SJCRH30 (cell line): Measurements from ENCODE around the gene MESP2. TPM values are rescaled to one million over a fixed set of nuclear protein-coding genes. Genes with fewer than 3 reads are reported as not detected.

Experiments used
- DNase-seq, 2 experiments: peaks; one replicate each; pipeline ENCODE4 v3.0.0-alpha.2; 2015 to 2020
- H3K27ac ChIP-seq: fragments of 250-450 bp; sonication (Bioruptor Pico); 2 replicates; pipeline ENCODE4 v1.5.1; 2020; ENCODE audit warnings: mild to moderate bottlenecking, moderate library complexity
- H3K27me3 ChIP-seq: fragments of 250-450 bp; sonication (Bioruptor Pico); 2 replicates; pipeline ENCODE4 v1.5.1; 2020; ENCODE audit warnings: mild to moderate bottlenecking, moderate library complexity
- H3K36me3 ChIP-seq: fragments of 250-450 bp; sonication (Bioruptor Pico); 2 replicates; pipeline ENCODE4 v1.5.1; 2020; ENCODE audit warnings: mild to moderate bottlenecking, moderate library complexity
- H3K4me1 ChIP-seq: fragments of 250-450 bp; sonication (Bioruptor Pico); 2 replicates; pipeline ENCODE4 v1.5.1; 2020; ENCODE audit warnings: mild to moderate bottlenecking, moderate library complexity
- H3K4me3 ChIP-seq: fragments of 250-450 bp; sonication (Bioruptor Pico); 2 replicates; pipeline ENCODE4 v1.5.1; 2020; ENCODE audit warnings: mild to moderate bottlenecking, moderate library complexity
- H3K9me3 ChIP-seq: fragments of 250-450 bp; sonication (Bioruptor Pico); replicated peaks from 2 replicates; pipeline ENCODE4 v1.5.1; 2020; ENCODE audit warnings: mild to moderate bottlenecking, moderate library complexity
- total RNA-seq: library from RNA; depleted of rRNA; stranded (reverse); fragments of >200 nt; shearing (Covaris generic); gene quantifications from 2 replicates; pipeline ENCODE4 v1.2.3, GENCODE V29; 2014

MESP2 gene
- total RNA-seq, 1 experiment from 2014 or later: not detected

- no peak overlapping the region for H3K4me3 ChIP-seq
- H3K36me3 ChIP-seq: no peaks in the 10 kb centered on the region
- no peak for DNase-seq
- H3K9me3 ChIP-seq: no peaks in the 10 kb centered on the region
- no peaks in the 10 kb centered on the region for H3K4me1 ChIP-seq
- no peak overlapping the region for H3K27ac ChIP-seq
- no peaks in the 10 kb centered on the region for H3K27me3 ChIP-seq
Measured at GRCh38 chr15:89765694-89766093, 10.4 kb upstream of the MESP2 start.

- Histone ChIP-seq H3K36me3 (no peaks in the 10 kb centered on the region), H3K27me3 (no peaks in the 10 kb centered on the region), H3K9me3 (no peaks in the 10 kb centered on the region), H3K27ac (no peak overlapping the region), H3K4me1 (no peaks in the 10 kb centered on the region), H3K4me3 (no peak overlapping the region)
- DNase-seq: no peak
Measured at GRCh38 chr15:89766357-89767311, 9.5 kb upstream of the MESP2 start.

- Histone ChIP-seq H3K9me3 (no peaks in the 10 kb centered on the region), H3K27ac (no peak overlapping the region), H3K27me3 (no peaks in the 10 kb centered on the region), H3K36me3 (no peaks in the 10 kb centered on the region), H3K4me3 (no peak overlapping the region), H3K4me1 (no peaks in the 10 kb centered on the region)
- DNase-seq: no peak
Measured at GRCh38 chr15:89767411-89767915, 8.7 kb upstream of the MESP2 start.

GRCh38 chr15:89768071-89768500 lies 8.0 kb upstream of the MESP2 start:
- no peak overlapping the region for H3K27ac ChIP-seq
- no peak overlapping the region for H3K4me3 ChIP-seq
- no peaks in the 10 kb centered on the region for H3K27me3 ChIP-seq
- H3K4me1 ChIP-seq: no peaks in the 10 kb centered on the region
- no peaks in the 10 kb centered on the region for H3K9me3 ChIP-seq
- no peaks in the 10 kb centered on the region for H3K36me3 ChIP-seq
- DNase-seq: no peak

- Histone ChIP-seq H3K27ac (no peak overlapping the region), H3K27me3 (no peaks in the 10 kb centered on the region), H3K36me3 (no peaks in the 10 kb centered on the region), H3K4me3 (no peak overlapping the region), H3K4me1 (no peaks in the 10 kb centered on the region), H3K9me3 (no peaks in the 10 kb centered on the region)
- no peak for DNase-seq
Measured at GRCh38 chr15:89769366-89769765, 6.8 kb upstream of the MESP2 start.

GRCh38 chr15:89770041-89770440 lies 6.1 kb upstream of the MESP2 start:
- H3K27ac ChIP-seq: no peak overlapping the region
- H3K4me3 ChIP-seq: no peak overlapping the region
- no peaks in the 10 kb centered on the region for H3K27me3 ChIP-seq
- no peak for DNase-seq
- no peaks in the 10 kb centered on the region for H3K36me3 ChIP-seq
- no peaks in the 10 kb centered on the region for H3K4me1 ChIP-seq
- no peaks in the 10 kb centered on the region for H3K9me3 ChIP-seq

GRCh38 chr15:89772932-89773583 lies 3.1 kb upstream of the MESP2 start:
- no peak overlapping the region for H3K27ac ChIP-seq
- no peak for DNase-seq
- no peaks in the 10 kb centered on the region for H3K27me3 ChIP-seq
- no peaks in the 10 kb centered on the region for H3K4me1 ChIP-seq
- no peaks in the 10 kb centered on the region for H3K9me3 ChIP-seq
- no peaks in the 10 kb centered on the region for H3K36me3 ChIP-seq
- no peak overlapping the region for H3K4me3 ChIP-seq

GRCh38 chr15:89774492-89774891 lies 1.6 kb upstream of the MESP2 start:
- H3K9me3 ChIP-seq: no peaks in the 10 kb centered on the region
- H3K4me3 ChIP-seq: no peak overlapping the region
- H3K4me1 ChIP-seq: no peaks in the 10 kb centered on the region
- H3K27ac ChIP-seq: no peak overlapping the region
- DNase-seq: no peak
- no peaks in the 10 kb centered on the region for H3K36me3 ChIP-seq
- H3K27me3 ChIP-seq: no peaks in the 10 kb centered on the region

GRCh38 chr15:89775815-89776214 lies 317 bp upstream of the MESP2 start:
- Histone ChIP-seq H3K9me3 (no peaks in the 10 kb centered on the region), H3K36me3 (no peaks in the 10 kb centered on the region), H3K4me1 (no peaks in the 10 kb centered on the region), H3K27me3 (0 out of 2 replicates have a peak, but pooled peaks cover 5% of the 10 kb centered on the region), H3K27ac (no peak overlapping the region), H3K4me3 (no peak overlapping the region)
- no peak for DNase-seq

- Histone ChIP-seq H3K36me3 (no peaks in the 10 kb centered on the region), H3K27me3 (0 out of 2 replicates have a peak, but pooled peaks cover 6% of the 10 kb centered on the region), H3K4me1 (no peaks in the 10 kb centered on the region), H3K27ac (no peak overlapping the region), H3K4me3 (no peak overlapping the region), H3K9me3 (no peaks in the 10 kb centered on the region)
- DNase-seq: no peak
Measured at GRCh38 chr15:89777073-89777751, 1.1 kb downstream of the MESP2 start.

- no peak for DNase-seq
- no peak overlapping the region for H3K4me3 ChIP-seq
- no peaks in the 10 kb centered on the region for H3K9me3 ChIP-seq
- H3K4me1 ChIP-seq: no peaks in the 10 kb centered on the region
- no peaks in the 10 kb centered on the region for H3K36me3 ChIP-seq
- H3K27ac ChIP-seq: no peak overlapping the region
- 0 out of 2 replicates have a peak, but pooled peaks cover 9% of the 10 kb centered on the region for H3K27me3 ChIP-seq
Measured at GRCh38 chr15:89777782-89778380, 1.7 kb downstream of the MESP2 start.

- no peaks in the 10 kb centered on the region for H3K36me3 ChIP-seq
- H3K4me1 ChIP-seq: no peaks in the 10 kb centered on the region
- no peaks in the 10 kb centered on the region for H3K9me3 ChIP-seq
- 0 out of 2 replicates have a peak, but pooled peaks cover 9% of the 10 kb centered on the region for H3K27me3 ChIP-seq
- DNase-seq: no peak
- H3K4me3 ChIP-seq: no peak overlapping the region
- H3K27ac ChIP-seq: no peak overlapping the region
Measured at GRCh38 chr15:89778861-89779260, 2.7 kb downstream of the MESP2 start.

GRCh38 chr15:89780601-89781000 lies 4.5 kb downstream of the MESP2 start:
- Histone ChIP-seq H3K9me3 (no peaks in the 10 kb centered on the region), H3K4me1 (no peaks in the 10 kb centered on the region), H3K4me3 (no peak overlapping the region), H3K27ac (no peak overlapping the region), H3K36me3 (no peaks in the 10 kb centered on the region), H3K27me3 (0 out of 2 replicates have a peak, but pooled peaks cover 9% of the 10 kb centered on the region)
- DNase-seq: no peak

GRCh38 chr15:89781055-89781454 lies 4.9 kb downstream of the MESP2 start:
- no peak overlapping the region for H3K4me3 ChIP-seq

More at GRCh38 chr15:89781055-89781454, 4.9 kb downstream of the MESP2 start:
- Histone ChIP-seq H3K4me1 (no peaks in the 10 kb centered on the region), H3K9me3 (no peaks in the 10 kb centered on the region), H3K27me3 (0 out of 2 replicates have a peak, but pooled peaks cover 9% of the 10 kb centered on the region), H3K27ac (no peak overlapping the region), H3K36me3 (no peaks in the 10 kb centered on the region)
- DNase-seq: no peak
